Esophagus squamous epithelium (tissue), 4 donors: Measurements from ENCODE around the gene FLVCR2.

Experiments
- CTCF ChIP-seq, 6 experiments: fragments of 450-650 bp in 4 of 6; fragments of 200-600 bp in 2 of 6; sonication (generic) in 2 of 6; IDR thresholded peaks; one replicate each; pipeline ENCODE4 v1.5.1; 2016 to 2019; ENCODE audit warnings: antibody characterized with exemption in 6 of 6, mild to moderate bottlenecking in 4 of 6, moderate library complexity in 4 of 6
- POLR2A ChIP-seq, 4 donors: fragments of 450-650 bp; IDR thresholded peaks; one replicate each; pipeline ENCODE4 v1.6.1; 2017; ENCODE audit warnings: antibody characterized with exemption in 4 of 4, mild to moderate bottlenecking in 4 of 4, moderate library complexity in 3 of 4

GRCh38 chr14:75626863-75627262, 48.4 kb downstream of the FLVCR2 start:
- TF ChIP-seq CTCF (IDR thresholded peaks at IDR 0.05) (no peak), POLR2A (IDR thresholded peaks at IDR 0.05) (no peak)
